Measurements from ENCODE around the gene SH3BGRL3.
"Not testable (repeated sequence)": the region's sequence is repeated elsewhere in the genome, so short reads cannot be mapped to it uniquely, and the experiment has no call there.

SH3BGRL3 gene

DNA sequence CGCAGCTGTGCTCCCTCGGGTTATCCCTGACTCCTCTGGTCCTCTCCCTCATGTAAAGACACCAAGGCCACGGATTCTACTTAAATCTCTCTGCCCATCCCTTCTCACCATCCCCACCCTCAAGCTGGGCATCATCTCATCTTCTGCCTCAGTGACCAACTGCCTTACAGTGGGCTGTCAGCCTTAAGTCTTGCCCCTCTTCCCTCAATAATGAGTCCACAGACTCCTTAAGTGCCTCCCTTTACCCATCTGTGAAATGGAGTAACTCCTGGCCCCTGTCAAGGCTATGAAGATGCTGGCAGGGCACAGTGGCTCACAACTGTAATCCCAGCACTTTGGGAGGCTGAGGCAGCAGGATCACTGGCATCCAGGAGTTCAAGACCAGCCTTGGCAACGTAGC lies 12.1 kb downstream of the SH3BGRL3 start:
- FAIRE-seq: no peak

DNA sequence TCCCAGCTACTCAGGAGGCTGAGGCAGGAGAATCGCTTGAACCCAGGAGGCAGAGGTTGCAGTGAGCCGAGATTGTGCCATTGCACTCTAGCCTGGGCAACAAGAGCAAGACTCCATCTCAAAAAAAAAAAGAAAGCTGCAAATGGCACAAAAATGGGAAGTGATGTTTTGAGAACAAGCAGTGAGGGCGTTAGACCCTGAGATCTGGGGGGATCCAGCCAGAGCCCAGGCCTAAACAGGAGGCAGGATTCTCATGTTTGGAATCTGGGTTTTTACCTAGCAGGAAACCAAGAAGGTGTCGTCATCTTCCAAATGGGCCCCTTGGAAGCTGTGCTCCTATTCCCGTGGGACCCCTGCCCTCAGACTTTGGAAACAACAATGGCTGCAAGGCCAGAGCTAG lies 12.8 kb downstream of the SH3BGRL3 start:
- FAIRE-seq: not testable (repeated sequence)

DNA sequence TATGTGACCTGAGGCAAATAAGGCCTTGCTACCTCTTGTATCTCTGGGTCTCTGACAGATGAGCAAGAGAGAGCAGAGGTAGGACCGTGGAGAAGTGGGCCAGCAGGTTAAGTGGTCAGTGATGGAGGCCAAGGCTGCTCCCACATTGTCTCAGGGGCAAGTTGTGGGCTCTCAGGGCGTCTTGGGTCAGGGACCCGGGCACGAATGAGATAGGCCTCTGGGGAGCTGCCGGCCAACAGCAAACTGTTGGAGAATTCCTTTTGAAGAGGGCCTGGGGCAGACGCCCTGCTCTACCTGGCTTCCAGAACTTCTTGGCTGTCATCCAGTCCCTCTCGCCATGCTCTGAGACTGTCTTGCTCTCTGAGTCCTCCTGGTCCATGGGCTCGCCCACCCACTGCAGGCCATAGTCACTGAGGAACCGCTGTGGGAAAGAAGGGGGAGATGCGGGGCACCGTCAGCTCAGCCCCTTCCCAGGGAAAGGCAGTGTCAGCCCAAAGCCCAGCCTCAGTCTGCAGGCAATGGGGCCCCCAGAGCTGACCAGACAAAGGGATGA lies 14.1 kb downstream of the SH3BGRL3 start:
- no peak for FAIRE-seq

- no peak for FAIRE-seq
These were observed 15.6 kb downstream of the SH3BGRL3 start for GRCh38 chr1:26295194-26296138.

DNA sequence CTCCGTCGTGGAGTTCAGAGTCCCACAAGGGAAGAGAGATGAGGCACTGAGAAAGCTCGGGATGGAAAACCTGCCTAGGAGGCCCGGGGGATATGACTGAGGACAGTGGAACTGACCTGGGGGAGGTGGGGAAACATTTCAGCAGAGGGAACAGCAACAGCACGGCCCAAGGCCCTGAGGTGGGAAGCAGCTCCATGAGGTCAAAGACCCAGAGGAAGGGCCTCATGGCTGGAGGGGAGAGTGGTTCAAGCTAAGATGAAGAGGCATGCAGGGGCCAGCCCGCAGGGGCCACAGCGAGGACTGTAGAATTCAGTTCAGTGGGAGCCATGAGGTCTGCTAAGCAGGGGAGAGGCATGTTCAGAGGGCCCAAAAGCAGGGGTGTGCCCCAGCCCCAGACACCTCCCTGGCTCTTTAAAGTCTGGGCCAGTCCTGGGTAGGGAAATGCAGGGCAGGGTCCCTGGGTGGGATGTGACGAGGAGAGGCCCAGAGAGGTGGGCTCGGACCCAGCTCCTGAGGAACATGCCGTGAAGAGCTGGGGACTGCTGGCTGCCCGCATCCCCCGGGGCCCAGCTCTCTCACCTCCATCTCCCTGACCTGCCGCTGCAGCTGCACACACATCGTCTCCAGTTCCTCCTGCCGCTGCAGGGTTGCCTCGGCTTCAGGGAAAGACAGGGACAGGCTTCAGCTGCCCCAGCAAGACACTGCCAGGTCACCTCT lies 16.6 kb downstream of the SH3BGRL3 start:
- no peak for FAIRE-seq

- no peak for FAIRE-seq
These were observed 17.3 kb downstream of the SH3BGRL3 start for GRCh38 chr1:26297057-26297790.

DNA sequence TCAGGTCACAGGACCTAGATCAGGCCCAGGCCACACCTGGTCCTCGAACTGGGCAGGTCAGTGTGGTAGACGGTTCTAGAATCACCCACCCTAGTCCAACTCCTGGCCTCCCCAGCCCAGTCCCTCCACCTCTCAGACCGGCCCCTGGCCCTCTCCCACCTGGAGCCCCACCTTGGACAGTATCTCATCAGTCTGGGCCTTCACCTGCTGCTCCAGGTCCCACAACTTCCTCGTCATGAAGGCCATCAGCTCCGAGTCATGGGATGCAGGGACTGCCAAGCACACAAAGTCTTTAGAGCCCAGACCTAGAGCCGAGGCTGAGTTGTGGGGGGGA lies 17.9 kb downstream of the SH3BGRL3 start:
- FAIRE-seq: no peak

DNA sequence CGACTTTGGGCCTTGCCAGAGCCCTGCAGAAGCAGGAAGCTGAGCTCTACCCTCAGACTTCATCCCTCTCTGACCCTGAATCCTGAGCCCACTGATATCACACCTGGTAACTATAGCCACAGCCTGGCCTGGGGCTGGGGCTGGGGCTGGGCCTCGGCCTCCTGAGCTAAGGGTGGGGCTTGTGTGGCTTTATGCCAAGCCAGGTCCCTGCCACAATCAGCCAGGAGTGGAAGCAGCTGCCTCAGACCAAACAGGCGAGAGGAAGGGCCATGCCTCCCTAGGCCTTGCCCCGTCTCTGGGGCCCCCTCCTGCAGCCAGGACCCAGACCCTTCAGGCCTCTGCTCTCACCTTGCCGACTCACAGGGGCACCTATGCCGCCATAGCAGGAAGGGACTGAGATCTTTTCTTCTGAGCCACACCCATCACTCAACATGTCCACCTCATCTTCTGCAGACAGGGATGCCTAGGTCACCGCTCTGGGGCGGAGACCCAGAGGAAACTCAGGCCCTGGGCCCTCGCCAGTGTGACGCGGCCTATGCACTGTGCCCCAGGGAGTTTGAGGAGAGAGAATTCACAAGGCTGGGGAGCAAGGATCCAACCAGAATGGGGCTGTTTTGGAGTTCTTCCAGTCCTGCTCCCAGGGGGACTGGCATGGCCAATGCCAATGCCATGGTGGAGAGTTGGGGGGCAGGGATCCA lies 20.8 kb downstream of the SH3BGRL3 start:
- no peak for FAIRE-seq

DNA sequence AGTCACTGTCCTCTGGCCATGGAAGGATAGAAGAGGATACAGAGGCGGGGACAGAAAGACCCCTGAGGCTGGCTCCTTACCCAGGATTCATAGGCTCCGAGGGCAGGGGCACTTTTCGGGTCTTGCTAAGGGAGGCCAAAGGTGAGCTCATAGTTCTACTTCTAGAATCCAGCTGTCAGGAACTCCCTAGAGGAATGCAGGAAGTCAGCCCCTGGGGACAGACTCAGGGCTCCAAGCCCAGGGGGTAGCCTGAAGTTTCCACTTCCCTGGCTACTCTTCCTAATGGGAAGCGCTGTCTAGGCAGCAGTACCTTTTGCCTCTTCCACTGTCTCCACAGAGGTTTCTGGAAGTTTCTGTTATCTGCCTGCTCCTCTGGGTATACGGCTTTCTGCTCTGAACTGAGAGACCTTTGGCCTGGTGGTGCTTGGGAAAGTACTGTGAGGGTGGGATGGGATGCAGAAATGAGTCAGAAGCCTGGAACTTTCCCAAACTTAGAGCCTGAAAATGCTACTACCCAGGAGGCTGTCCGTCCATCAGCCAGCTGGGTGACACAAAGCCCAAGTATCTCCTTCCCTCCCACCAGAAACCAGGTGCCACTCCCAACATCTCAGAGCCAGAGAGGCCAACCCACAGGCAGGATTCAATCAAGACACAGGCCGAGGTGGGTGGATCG lies 23.0 kb downstream of the SH3BGRL3 start:
- no peak for FAIRE-seq

DNA sequence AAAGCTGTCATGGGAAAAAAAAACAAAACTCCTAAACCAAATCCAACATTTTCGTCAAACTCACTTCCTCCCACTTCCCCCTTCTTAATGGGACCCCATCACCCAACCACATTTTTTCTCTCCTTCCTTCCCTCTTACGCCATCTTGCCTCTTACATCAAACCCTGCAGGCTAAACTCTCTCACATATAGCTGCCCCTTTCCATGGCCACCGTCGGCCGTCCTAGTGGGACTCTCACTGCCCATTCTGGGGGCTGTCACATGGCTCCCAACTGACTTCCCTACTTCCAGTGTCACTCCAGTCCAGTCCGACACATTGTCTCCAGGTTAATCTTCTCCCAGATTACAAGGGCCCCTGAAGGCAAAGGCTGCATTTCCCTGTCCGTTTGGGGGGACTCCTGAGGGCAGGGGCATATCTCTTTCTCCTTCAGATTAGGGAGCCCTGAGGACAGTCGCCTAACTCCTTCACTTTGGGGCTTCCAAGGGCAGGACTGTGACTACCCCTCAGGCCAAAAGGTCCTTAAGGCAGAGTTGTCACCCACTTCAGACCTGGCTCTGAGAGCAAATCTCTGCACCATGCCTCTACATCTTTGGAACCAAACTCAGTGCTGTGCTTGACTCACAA lies 25.9 kb downstream of the SH3BGRL3 start:
- FAIRE-seq: no peak

- no peak for FAIRE-seq
These were observed 26.7 kb downstream of the SH3BGRL3 start, which contains the start of gene UBXN11 for GRCh38 chr1:26306290-26307229. TSS of gene UBXN11 (minus strand) at chr1:26306636. CDS start at chr1:26302883, 3,753 bp downstream.

GRCh38 chr1:26307363-26307781 lies 27.5 kb downstream of the SH3BGRL3 start:
- no peak for FAIRE-seq

- not testable (repeated sequence) for FAIRE-seq
These were observed 28.3 kb downstream of the SH3BGRL3 start for GRCh38 chr1:26307966-26308899.

DNA sequence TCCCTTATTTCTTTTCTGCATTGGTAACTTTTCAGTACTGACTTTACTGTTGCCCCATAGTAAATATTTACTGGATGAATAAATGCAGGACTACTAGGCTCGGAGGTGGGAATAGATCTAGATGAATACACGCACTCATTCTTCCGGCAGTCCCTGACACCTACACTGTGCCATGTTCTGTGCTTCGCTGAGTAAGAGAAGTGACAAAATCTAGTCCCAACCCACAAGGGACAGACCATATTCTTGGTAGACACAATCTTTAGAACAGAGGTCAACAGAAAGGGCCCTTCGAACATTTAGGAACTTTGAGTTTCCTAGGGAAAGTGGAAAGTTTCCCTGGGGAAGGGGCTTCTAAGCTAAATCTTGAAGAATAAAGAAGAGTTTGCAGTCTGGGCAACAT lies 34.6 kb downstream of the SH3BGRL3 start:
- FAIRE-seq: no peak

GRCh38 chr1:26315874-26316850 lies 36.3 kb downstream of the SH3BGRL3 start:
- FAIRE-seq: no peak

DNA sequence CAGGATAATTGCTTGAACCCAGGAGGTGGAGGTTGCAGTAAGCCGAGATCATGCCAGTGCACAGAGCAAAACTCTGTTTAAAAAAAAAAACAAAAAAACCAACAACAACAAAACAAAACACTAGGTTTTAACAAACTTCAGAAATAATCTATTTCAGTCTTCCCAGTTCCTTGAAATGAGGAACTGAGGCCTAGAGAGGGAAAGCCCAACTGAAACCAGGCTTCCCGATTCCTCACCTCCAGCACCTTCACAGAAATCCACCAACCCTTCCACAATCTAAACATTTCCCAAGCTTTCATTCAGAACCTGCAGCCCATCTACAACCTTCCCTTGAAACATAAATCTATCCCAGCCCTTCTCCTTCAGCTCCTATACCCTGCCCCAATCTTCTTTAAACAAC lies 37.3 kb downstream of the SH3BGRL3 start:
- FAIRE-seq: no peak

- FAIRE-seq: no peak
These were observed 37.9 kb downstream of the SH3BGRL3 start, which contains the start of gene CD52 for GRCh38 chr1:26317612-26318337. TSS of gene CD52 (plus strand) at chr1:26317958. CDS start at chr1:26318018, 60 bp downstream.

Data from colon (tissue), 2 donors.